Hippocampal formation (tissue), 2 donors: ENCODE data around the gene ZNHIT3.
"Not testable (repeated sequence)": the region's sequence is repeated elsewhere in the genome, so short reads cannot be mapped to it uniquely, and the experiment has no call there.

ENCODE experiments used
- DNase-seq, 2 donors: peaks; one replicate each; lab custom pipeline; 2025; lab: John Stamatoyannopoulos, UW

Gene ZNHIT3

GRCh38 chr17:36484021-36484420 is 2.5 kb upstream of the ZNHIT3 start:
- DNase-seq = not testable (repeated sequence)

DNA sequence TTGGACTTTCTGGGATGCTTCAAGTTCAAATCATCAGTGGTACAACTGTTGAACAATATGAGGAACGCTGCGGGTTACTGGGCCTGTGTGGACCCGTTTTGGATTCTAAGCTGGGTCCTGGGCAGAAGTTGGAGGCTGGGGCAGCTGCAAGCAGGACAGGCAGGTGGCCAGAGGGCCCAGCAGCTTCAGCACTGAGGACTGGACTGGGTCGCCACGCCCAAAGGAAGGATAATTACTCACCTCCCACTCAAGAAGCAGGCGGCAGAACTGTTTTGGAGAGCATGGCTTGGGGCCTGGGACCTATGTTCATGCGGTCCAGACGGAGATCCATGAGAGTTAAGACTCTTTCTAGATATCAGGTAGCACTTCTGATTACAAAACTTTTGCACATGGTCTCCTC is 1.5 kb upstream of the ZNHIT3 start:
- DNase-seq = no peak

GRCh38 chr17:36485805-36486203 is 677 bp upstream of the ZNHIT3 start:
- no peak for DNase-seq

DNA sequence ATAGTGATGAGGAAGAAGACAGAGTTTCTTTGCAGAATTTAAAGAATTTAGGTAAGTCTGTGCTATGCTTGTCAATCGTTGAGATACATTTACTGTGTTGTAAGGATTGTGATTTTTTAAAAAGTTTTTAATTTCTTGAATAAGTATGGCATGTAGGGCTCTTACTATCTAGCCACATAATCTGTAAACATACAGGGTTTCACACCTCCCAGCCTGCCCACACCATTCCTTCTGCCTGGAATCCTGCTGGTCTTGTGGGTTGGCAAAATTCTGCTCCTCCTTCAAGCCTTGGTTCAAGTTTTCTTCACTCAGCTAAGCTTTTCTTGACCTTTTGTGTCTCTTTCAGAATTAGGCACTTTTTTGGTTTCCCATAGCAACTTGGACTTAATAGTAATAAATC is 7.5 kb downstream of the ZNHIT3 start:
- no peak for DNase-seq

GRCh38 chr17:36494674-36495073 is 8.2 kb downstream of the ZNHIT3 start:
- DNase-seq = no peak

DNA sequence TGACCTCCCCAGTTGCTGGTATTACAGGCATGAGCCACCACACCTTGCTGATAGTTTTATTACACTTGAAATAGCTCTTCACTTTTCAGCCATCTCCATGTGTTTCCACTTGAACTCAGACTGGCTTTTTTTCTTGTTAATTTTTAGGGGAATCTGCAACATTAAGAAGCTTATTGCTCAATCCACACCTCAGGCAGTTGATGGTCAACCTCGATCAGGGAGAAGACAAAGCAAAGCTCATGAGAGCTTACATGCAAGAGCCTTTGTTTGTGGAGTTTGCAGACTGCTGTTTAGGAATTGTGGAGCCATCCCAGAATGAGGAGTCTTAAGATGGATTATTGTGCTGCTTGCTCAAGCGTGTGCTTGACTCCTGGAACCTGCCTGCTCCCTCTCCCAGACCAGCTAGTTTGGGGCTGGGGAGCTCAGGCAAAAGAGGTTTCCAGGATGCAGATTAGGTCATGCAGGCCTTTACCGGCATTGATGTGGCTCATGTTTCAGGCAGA is 8.6 kb downstream of the ZNHIT3 start:
- no peak for DNase-seq

- peak; percentile 10 to 25 for DNase-seq
Measured at GRCh38 chr17:36496018-36496789, 9.7 kb downstream of the ZNHIT3 start.

GRCh38 chr17:36498155-36498554 is 11.7 kb downstream of the ZNHIT3 start:
- no peak for DNase-seq

DNA sequence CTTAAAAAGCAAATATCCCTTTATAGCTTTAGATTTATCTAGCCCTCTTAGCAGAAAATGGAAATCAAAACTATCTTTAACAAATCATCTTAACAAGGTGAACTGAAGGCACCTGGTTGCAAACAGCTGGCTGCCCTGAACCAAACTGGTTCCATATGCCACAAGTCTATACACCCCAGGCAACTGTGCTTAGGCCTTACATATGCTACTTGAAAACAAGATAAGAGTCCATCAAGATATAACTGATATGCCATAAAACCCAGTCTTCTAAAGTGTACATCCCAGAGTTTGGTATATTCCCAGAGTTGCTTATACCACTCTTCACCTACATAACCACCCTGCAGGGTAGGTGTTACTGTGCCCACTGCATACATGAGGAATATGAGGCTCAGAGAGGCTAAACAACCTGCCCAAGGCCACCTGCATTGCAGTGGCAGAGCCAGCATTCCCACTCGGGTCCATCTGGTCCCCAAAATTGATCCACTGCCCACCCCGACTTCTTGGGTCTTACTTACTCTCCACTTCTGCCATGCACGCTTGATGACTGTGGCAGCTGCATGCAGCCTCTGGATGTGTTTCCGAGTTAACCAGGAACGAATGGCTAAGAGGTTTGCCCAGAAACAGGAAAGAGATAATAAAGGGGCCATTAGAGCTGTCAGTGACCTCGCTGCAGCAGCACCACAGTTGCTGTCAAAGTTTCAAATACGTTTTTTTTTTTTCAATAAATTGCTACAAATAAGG is 12.2 kb downstream of the ZNHIT3 start:
- no peak for DNase-seq

GRCh38 chr17:36500745-36501225 is 14.3 kb downstream of the ZNHIT3 start:
- DNase-seq = no peak

DNA sequence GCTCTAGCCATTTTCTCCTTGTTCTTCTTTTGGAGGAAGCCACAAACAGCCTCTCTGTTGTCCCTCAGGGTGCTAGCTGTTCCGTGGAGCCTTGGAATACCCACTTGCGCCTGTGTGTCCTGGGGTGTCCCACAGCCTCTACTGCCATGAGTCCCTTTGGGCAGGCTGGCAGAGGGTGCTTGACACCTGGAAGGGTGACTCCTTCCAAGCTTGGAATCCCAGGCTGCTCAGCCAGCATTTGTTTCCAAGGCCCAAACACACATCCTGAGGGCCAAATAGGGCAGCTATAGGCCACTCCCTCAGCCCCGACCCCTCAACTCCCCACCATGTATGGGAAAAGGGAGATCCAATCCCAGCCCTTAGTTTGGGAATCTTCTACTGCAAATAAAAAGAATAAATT is 14.9 kb downstream of the ZNHIT3 start:
- DNase-seq = no peak

DNA sequence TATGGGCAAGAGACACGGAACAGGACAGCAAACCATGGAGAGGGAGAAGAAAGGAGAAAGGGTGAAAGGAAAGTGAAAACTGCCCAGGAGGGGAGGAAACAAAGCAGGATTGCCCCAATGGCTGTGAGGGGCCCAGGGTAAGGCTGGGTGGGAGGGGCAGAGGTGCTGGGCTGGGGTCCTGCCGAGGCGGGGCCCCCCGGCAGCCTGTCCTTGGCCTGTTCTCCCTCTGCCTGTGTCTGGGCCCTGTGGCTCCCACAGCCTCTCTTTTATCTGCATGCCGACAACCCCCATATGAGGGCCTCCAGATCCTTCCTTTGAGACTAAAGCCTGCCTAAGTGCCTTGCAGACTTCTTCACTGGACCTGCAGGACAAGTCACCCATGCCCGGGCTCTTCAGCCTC is 15.5 kb downstream of the ZNHIT3 start:
- DNase-seq = no peak

GRCh38 chr17:36503456-36504155 is 17.1 kb downstream of the ZNHIT3 start:
- no peak for DNase-seq

DNA sequence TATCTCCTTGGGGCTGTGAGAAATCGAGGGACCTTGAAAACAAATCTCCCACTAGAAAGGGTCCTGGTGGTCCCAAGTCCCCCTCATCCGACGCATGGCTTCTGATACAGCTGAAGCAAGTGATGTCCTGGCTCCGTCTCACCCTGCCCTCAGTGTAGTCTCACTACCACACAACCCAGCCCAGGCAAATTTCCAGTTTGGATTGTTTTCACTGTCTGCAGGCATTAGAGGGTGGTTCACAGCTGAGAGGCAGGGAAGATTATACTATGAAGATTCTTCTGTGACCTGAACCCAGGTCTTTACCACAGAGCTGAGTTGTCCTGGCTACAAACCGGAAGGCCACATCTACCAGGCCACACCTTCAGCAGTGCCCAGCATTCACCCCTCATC is 17.7 kb downstream of the ZNHIT3 start:
- DNase-seq = no peak

DNA sequence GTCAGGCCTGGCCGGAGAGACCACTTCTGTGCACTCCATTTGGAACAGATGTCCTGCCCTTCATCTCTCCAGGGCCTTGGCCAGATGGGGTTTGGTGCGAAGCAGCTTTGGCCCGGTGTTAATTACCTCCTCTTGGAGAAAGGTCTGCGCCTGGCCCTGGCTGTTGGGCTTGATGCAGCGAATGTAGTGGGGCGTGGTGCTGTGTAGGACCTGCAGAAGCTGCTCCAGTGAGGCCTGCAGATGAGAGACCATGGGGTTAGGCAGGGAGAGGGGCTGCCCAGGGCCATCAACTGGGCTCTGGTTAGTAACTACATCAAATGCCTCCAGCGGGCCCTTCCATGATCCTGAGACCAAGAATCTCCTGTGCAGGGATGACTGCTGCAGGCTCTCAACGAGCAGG is 18.7 kb downstream of the ZNHIT3 start:
- no peak for DNase-seq

- no peak for DNase-seq
Measured at GRCh38 chr17:36506249-36506826, 19.9 kb downstream of the ZNHIT3 start.

DNA sequence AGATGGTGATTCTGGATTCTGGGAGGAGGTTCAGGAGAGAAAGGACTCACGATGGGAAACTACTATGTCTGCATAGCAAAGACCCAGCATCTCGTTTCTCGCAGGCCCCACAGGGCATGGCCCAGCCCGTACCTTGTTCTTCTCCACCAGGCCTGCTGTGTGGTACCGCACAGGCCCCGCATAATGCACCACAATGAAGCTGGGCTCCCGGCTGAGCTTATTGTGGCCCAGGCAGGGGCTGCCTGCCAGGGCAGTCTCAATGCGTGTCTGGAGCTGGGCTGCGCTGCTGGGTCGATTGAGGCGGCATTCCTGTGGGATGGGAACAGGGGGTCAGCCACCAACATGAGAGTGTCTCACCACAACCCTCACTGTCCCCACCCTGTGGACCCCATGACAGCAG is 20.4 kb downstream of the ZNHIT3 start:
- no peak for DNase-seq

DNA sequence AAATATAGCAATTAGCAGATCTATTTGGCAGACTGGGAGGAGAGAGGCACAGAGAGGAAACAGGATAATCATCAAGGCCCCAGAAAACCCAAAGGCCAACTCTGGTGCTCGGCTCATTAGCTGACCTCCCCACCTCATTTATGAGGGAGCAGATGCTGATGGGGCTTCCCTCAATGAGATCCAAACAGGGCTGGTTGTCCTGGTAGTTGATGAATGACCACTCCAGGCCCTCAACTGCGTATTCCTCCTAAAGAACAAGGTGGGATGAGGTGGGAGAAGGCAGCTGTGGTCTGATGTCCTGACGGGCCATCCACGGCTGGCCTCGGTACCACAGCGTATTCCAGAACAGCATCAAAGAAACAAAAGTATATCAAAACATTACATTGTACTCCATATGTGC is 20.8 kb downstream of the ZNHIT3 start:
- no peak for DNase-seq

- DNase-seq = not testable (repeated sequence)
Measured at GRCh38 chr17:36508439-36508838, 22.0 kb downstream of the ZNHIT3 start.

DNA sequence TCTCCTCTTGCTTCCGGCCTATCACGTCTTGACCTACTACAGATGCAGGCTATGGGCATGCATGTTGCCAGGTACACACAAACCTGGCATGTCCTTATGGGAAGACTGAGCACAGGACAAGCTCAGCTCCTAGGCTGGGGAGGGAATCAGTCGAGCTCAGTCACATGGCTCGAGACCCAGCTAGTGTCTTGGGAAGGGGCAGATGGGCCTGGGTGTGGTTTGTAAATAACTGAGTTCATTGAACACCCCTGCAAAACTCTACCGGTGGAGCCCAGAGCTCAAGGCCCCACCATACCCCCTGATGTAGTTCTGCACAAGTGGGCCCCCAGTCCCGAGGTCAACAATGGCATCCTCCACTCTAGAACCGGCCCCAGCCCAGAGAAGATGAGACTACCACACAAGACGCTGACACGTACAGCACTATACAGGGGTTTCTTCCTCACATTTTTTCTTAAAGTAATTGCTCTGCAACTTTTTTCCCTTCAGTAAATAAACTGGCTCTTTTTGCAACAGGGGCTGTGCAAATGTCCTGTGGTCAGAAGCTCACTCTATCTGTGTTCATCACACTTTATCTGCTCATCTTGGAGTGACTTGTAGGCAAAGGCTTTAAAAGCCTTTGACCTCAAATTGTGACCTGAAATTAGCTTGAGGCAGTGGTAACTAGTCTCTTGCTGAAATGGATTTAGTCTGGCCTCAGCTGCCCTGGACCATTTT is 22.9 kb downstream of the ZNHIT3 start:
- no peak for DNase-seq

GRCh38 chr17:36510636-36511035 is 24.2 kb downstream of the ZNHIT3 start:
- DNase-seq = no peak

GRCh38 chr17:36511216-36511615 is 24.7 kb downstream of the ZNHIT3 start:
- DNase-seq = no peak
